ENCODE data around the gene FURIN. TPM values are rescaled to one million over a fixed set of nuclear protein-coding genes. Genes with fewer than 3 reads are reported as not detected.
A peak's percentile ranks its signal among the peaks of the same experiment; 100 is the strongest.

Gene FURIN
- total and polyA plus RNA-seq, 9 of the 15 experiments (the other 6 are each of a cell fraction or from before 2014, with no cell fraction given) = 0.92 to 99.9 (median 34.8) TPM

- TF ChIP-seq ETS2 (tag; IDR thresholded peaks at IDR 0.05; ENCODE audit: borderline replicate concordance, poor library complexity, severe bottlenecking) (no peak), ARNT (IDR thresholded peaks at IDR 0.05) (peak in 1 of 2 experiments; percentile 96; a peak in 2 of 4 replicates), STAT5B (CRISPR knock-in tag; IDR thresholded peaks at IDR 0.05) (no peak), NEUROD1 (IDR thresholded peaks at IDR 0.05; ENCODE audit: borderline replicate concordance, low read depth, low read length, partially characterized antibody) (peak; percentile 94), ESRRB (CRISPR knock-in tag; IDR thresholded peaks at IDR 0.05; ENCODE audit: borderline replicate concordance) (no peak), GATAD2B (IDR thresholded peaks at IDR 0.05; ENCODE audit: borderline replicate concordance) (0 out of 2 replicates have a peak, but pooled peaks have one; percentile 54), CHD7 (IDR thresholded peaks at IDR 0.05; ENCODE audit: low read depth, low read length) (no peak), HMBOX1 (IDR thresholded peaks at IDR 0.05) (peak; percentile 100), XRCC3 (IDR thresholded peaks at IDR 0.05) (no peak), ZNF511 (CRISPR knock-in tag; IDR thresholded peaks at IDR 0.05) (no peak), TBL1XR1 (IDR thresholded peaks at IDR 0.05; ENCODE audit: low read length in 2 of 2) (peak; percentile 42 to 88; a peak in 3 of 4 replicates), ZNF695 (CRISPR knock-in tag; IDR thresholded peaks at IDR 0.05) (no peak)
These were observed 27.4 kb upstream of the FURIN start (continued) for GRCh38 chr15:90840954-90841353.

Measured in K562 (cell line).